ENCODE results near the gene GPSM1.

Gene GPSM1, protein sequence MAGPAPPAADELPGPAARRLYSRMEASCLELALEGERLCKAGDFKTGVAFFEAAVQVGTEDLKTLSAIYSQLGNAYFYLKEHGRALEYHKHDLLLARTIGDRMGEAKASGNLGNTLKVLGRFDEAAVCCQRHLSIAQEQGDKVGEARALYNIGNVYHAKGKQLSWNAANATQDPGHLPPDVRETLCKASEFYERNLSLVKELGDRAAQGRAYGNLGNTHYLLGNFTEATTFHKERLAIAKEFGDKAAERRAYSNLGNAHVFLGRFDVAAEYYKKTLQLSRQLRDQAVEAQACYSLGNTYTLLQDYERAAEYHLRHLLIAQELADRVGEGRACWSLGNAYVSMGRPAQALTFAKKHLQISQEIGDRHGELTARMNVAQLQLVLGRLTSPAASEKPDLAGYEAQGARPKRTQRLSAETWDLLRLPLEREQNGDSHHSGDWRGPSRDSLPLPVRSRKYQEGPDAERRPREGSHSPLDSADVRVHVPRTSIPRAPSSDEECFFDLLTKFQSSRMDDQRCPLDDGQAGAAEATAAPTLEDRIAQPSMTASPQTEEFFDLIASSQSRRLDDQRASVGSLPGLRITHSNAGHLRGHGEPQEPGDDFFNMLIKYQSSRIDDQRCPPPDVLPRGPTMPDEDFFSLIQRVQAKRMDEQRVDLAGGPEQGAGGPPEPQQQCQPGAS

DNA sequence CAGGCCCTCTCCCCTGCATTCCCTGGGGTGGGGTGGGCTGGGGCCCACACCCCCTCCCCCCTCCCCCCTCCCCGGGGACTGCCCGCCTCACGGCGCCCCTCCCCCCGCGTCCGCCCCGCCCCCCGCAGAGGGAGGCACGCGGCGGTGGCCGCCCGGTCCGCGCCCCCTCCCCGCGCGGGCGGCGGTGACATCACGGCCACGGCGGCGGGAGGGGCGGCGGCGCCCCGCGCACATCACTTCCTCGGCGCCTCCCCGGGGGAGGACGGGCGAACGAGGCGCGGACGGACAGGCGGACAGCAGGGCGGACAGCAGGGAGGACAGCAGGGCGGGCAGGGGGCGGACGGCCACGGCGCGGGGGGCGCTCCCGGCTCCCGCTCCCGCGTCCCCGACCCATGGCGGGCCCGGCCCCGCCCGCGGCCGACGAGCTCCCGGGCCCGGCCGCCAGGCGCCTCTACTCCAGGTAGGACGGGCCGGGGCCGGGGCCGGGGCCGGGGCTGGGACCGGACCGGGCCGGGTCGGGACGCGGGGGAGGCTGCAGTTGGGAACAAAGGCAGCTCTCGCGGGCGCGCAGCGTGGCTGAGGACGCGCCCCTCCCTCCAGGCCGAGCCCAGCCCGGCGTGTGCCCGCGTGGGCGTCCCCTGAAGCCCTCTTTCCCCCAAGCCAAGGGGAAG, at the start of gene GPSM1:
TSS of gene GPSM1 (plus strand) at position 236 of the 671 bp plus-strand sequence. CDS start at position 393, 157 bp downstream.
- no peak for DNase-seq (ENCODE audit: insufficient read length, low spot score)
- FAIRE-seq, result no peak

DNA sequence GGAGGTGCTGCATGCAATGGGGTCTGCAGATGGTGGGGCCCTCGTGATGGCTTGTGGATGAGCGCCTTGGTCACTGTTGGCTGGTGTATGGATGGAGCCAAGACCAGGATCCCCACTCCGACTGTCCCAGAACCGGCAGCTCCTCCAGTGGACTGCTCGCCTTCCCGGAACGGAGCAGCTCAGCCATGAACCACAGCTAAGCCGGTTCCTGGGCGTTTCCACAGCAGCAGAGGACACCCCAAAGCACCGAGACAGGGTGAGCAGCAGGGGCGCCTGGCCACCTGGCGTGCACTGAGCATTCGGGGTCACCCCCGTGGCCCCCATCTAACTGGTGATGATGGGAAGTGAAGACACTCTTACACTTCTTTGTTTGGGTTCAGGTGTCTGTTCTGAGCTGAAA, 49.6 kb upstream of the GPSM1 start:
- no peak for FAIRE-seq
- DNase-seq (ENCODE audit: insufficient read length, low spot score), result no peak

DNA sequence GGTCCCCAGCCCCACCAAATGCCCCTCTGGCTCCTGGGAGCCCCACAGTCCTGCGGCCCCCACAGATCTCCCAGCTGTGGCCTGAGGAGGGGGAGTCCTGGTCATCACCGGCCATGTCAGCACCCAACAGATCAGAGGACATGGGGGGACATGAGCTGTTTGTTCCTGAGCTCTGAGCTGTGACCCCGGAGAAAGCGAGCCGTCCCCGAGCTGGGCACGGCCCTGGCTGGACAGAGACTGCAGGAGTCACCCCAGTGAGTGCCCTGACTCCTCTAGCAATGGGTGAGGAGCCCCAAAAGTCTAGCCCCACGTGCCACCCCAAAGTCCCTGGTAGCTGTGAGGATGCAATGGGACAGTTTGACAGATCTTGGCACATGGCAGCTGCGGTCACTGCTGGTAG, 49.1 kb upstream of the GPSM1 start:
- FAIRE-seq (no peak), DNase-seq (ENCODE audit: insufficient read length, low spot score) (no peak)

DNA sequence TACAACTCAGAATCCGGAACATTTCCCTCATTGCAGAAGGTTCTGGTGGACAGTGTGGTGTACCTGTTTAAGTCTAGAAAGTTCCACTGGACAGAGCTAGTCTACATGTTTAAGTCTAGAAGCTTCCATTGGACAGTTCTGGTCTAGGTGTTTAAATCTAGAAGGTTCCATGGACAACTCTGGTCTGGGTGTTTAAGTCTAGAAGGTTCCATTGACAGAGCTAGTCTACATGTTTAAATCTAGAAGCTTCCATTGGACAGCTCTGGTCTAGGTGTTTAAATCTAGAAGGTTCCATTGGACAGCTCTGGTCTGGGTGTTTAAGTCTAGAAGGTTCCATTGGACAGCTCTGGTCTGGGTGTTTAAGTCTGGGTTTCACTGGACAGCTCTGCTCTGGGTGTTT, 48.4 kb upstream of the GPSM1 start:
- DNase-seq (ENCODE audit: insufficient read length, low spot score) (no peak), FAIRE-seq (no peak)

DNA sequence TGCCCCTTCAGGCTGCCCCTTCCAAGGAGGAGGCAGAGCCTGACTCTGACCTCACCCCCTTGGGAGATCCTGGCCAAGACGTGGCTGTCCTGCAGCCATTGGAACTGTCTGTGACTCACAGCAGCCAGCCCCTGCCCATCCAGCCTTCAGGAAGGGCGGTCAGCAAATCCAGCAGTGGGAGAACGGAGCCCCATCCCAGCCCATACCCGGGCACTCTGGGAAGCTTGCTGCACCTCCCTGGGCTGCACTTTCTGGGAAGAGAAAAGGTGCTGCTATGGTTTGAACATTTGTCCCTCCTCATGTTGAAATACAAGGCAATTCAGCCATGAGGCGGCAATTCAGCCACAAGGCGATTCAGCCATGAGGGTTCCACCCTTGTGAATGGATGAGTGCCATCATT, 47.9 kb upstream of the GPSM1 start:
- no peak for DNase-seq (ENCODE audit: insufficient read length, low spot score)
- FAIRE-seq, result no peak

DNA sequence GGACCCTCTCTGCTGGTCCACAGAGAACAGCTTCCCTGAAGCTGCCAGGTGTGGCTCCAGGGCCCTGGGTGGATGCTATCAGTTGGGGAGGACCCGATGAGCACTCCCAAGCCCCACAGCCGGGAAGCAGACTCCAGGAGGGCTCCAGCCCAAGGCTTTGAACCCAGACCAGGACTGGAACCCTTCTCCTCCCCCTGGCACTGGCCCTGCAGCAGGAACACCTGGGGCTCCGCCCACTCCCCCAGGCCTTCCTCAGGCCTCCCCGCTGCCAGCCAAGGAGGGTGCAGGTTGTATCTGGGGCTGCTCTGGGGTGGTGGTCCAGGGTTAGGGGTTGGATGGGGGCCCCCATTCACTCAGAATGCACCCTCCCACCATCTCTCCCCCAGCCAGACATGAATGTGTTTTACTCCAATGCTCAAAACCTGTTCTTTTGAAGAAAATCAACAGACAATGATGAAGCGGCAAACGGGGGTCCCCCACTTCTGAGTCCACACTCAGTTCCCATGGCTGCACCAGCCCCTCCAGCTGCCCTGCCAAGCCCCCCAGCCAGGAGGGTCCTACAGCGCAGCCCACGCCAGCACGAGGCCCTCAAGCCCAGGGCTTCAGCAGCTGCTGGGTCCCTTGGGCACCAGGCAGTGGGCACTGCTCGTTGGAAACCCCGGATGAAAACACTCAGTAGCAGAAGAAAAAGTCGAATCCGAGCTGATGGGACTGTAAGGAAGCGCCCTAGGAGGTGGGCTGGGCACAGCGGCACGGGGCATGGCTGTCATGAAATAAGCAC, 46.6 kb upstream of the GPSM1 start:
- FAIRE-seq (no peak), DNase-seq (ENCODE audit: insufficient read length, low spot score) (no peak)

DNA sequence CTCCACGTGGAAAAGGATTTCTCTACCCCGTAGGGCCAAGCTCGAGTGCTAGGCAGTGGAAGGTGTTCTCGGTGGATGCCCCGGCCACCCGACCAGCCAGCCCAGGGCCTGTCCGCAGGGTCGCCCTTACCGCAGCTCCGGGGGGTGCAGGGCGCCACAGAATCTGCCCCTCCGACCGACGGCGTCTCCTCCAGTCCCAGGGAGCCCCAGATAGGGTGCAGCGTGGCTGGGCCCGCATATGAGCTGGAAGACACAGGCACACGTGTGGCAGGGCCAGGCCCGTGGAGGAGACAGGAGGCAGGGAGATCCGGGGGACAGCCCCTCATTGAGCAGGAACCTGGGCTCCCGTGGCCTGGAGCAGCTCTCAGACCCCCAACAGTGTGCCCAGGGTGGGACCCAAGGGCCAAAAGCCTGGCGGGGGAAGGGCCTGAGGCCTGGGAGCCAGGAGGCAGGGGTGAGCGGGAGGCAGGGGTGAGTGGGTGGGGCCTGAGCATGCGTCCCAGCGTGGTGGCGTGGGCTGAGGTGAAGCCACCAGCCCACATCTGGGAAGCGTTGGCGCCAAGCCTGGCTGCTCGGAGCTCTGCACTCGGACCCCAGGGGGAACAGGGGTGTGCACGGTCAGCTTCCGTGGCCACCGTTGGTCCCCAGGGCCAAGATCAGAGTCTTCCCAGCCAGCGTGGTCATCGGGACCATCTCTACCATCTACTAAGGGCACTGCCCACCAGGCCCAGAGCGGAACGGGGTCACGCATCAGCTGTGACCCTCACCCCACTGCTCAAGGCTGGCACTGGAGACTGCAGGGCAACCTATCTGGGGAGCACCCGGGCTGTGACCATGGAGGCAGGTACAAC, 45.7 kb upstream of the GPSM1 start:
- no peak for DNase-seq (ENCODE audit: insufficient read length, low spot score)
- no peak for FAIRE-seq

DNA sequence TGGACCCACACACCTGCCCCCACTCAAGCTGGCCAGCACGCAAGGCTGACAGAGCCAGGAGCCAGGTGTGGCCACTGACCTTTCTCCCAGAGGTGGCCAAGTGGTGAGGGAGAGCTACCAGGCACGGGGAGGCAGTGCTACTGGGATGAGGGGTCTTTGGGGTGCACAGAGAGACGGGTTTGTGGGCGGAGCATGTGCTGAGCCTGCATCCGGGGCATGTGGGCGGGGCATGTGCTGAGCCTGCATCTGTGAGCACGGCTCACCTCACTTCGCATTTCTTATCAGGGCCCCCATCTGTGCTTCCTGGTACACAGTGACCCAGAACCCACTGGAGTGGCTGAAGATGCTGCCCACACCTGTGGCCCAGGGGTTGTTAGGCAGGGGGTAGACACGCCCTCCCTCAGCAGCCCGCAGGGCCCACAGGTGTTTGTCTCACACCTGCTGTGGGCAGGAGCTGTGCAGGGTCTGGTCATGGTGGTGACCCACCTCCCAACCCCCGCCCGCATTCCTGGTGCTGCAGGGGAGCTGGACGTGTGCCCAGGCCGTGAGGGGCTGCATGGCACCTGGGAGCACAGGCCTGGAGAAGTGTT, 45.0 kb upstream of the GPSM1 start:
- no peak for DNase-seq (ENCODE audit: insufficient read length, low spot score)
- no peak for FAIRE-seq

DNA sequence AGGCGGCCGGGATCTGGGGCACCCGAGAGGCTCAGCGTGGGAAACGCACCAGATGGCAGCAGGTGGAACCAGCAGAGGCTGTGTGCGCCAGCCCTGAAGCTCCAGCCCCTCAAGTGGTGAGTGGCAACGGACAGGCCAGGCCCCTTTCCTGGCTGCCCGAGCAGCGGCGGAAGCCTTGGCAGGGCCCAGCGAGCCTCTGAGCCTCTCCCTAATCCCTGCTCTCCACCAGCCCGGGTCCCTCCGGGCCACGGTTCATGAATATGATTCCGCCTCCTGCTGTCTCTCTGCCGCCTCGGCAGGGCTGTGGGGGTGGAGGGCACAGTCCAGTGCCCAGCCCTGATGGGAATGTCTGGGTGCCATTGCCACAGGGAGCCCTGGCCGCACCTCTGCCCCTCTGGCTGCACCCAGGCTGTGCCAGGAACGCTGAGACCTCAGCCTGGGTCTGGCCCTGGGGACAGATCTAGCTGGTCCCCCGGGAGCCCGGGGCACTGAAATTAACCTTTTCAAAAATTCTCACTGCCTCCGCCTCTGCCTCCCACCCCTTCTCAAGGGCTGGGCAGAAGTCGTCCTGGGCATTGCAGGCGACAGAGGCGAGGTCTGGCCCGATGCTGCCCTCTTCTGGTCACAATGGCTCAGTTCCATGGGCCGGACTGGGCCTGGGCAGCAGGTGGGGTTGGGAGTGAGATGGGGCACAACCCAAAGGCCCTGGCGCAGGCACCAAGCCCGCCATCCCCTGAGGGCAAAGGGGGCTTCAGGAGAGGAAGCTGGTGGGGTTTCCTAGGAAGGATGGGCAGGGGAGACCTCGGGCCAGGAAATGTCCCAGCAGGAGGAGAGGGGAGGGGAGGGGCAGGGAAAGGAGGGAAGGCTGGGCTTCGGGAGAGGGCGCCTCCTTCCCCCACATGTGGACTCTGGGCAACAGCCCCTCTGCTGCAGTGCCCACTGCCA, 43.8 kb upstream of the GPSM1 start:
- peak; percentile 99 for DNase-seq (ENCODE audit: insufficient read length, low spot score)
- no peak for FAIRE-seq

DNA sequence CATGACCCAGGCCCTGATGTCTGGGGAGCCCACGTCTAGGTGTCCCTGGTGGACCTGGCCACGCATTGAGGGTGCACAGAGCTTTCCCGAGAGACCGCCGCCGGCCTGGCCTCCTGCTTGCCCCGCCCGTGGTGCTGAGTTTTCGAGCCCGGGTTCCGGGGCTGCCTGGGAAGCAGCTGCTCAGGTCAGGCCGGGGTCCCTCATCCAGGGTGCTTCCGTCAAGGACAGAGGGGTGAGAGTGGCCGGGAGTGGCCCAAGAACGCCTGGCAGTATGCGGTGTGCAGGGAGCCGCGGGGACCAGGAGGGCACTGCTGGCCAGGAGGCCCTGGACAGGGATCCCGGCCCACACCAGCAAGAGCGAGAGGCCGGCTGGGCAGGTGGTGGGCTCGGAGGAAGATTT, 43.0 kb upstream of the GPSM1 start:
- no peak for DNase-seq (ENCODE audit: insufficient read length, low spot score)
- FAIRE-seq, result no peak

DNA sequence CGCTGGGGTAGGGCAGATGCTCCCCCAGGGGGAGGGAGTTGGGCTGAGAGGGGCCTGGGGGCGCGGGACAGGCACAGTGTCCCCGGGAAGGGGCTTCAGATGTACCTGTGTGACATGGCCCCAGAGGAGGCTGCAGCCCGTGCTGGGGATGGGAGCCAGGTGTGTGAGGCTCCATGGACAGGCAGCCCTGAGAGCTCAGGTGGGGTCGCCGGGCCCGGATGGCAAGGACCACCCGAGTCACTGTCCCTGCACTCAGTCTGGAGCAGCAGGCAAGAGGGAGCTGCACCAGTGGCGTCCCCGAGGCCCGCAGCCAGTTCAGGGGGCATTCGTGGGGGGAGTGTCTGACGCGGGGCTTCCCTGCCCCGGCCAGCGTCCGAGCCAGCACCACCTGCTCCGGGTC, 42.4 kb upstream of the GPSM1 start:
- DNase-seq (ENCODE audit: insufficient read length, low spot score), result no peak
- no peak for FAIRE-seq

DNA sequence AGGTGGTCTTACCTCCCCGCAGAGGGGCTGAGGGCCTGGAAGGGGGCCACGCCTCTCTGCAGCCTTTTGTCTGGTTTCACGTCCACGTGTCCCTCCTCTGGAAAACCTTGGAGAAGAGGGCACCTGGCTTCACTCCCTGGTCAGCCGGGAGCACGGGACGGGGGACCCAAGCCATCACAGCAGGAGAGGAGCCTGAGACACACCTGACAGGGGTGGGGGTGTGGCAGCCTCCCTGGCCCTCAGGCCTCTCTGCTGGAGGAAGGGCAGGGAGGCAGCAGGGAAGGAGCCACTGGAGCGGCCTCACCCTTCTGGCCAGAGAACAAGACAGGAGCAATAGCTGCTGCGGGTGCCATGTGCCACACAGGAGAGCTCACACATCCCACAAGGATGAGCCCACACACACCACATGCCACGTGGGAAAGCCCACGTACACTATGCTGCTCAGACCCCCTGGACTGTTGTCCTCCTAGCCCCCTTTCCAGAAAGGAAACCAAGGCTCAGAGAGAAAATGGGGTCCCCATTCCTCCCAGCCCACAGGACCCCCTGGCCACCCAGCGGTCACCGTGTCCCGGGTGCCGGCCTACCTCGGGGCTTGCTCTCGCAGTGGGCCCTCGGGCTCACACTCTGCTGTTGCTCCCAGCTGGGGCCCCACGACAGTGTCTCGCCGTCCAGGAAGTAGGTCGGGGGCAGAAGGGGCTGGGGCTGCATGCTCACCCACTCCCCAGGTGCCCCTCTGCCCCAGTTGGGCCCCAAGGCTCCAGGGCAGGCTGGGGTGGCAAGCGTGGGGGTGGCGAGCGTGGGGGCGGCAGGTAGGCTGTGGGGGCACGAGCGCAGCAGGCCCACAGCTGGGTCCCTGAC, 41.6 kb upstream of the GPSM1 start:
- FAIRE-seq (no peak), DNase-seq (ENCODE audit: insufficient read length, low spot score) (no peak)

DNA sequence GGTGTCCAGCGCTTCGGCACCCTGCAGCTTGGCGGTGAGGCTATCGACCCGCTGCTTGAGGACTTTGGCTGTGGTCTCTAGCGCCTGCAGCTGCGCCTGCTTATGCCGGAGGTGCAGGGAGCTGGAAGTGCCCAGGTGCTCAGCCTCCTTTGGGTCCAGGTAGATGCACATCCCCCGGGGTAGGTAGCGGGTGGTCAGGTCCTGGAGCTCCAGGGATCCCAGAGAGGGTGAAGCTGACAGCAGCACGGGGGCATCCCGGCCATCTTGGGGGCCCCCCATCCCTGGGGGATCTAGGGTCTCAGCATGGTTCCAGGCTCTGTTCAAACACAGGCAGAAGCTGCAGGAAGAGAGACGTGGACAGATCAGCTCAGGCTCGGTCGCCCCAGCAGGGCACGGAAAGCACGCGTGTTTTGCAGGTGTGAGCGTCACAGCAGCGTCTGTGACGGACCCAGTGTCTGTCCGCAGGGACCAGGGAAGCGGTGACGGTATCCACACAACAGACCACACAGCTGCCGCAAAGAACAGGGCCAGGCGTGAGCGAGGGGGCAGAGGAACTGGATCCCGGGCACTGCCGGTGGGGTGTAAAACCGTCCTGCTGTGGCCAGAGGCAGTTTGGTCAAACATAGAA, 40.9 kb upstream of the GPSM1 start:
- DNase-seq (ENCODE audit: insufficient read length, low spot score), result no peak
- FAIRE-seq, result no peak

DNA sequence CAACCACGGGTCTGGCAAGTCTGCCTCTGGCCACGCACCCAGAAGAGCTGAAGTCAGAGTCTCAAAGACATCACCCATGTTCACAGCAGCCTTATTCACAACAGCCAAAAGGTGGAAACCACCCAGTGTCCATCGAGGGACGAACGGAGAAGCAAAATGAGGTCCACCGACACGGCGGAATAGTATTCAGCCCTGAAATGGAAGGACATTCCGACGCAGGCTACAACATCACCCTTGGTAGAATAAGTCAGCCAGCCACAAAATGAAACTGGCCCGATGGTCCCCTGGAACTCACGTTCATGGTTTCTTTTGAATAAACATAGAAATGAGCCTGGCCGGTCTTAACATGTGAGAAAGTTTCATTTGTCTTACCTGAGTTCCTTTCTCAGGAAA, 40.4 kb upstream of the GPSM1 start:
- FAIRE-seq (no peak), DNase-seq (ENCODE audit: insufficient read length, low spot score) (no peak)

DNA sequence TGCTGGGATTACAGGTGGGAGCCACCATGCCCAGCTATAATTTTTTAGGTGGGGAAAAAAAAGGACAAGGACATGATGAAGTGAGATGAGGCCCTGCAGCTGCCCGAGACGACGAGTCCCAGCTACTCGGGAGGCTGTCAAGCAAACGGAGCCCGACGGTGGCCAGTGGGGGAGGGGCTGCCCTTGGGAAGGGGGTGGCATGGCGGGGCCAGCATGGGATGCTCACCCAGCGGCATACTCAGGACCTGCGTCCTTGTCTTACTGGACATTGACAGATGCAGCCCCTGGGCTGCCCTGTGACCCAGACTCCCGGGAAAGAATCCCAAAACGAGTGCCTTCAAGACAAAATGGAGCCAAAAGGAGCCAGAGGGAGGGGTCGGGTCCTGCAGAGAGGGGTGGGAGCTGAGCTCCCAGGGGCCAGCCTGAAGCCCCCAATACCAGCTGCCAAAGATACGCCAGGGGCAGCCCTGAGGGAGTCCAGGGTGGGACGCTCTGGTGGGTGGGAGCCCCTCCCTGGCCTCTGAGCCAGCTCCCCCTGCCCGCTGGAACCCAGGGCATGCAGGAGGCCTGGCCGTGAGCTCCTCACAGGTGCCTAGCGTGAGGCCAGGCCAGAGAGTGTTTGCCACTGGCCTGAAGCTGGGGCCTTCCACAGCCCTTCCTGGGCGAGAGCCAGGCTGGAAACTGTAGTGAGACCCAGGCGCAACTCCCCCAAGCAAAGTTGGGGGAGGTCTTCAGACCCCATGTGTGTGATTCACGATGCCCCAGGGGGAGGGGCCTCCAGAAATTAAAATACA, 39.2 kb upstream of the GPSM1 start:
- FAIRE-seq, result no peak
- no peak for DNase-seq (ENCODE audit: insufficient read length, low spot score)

DNA sequence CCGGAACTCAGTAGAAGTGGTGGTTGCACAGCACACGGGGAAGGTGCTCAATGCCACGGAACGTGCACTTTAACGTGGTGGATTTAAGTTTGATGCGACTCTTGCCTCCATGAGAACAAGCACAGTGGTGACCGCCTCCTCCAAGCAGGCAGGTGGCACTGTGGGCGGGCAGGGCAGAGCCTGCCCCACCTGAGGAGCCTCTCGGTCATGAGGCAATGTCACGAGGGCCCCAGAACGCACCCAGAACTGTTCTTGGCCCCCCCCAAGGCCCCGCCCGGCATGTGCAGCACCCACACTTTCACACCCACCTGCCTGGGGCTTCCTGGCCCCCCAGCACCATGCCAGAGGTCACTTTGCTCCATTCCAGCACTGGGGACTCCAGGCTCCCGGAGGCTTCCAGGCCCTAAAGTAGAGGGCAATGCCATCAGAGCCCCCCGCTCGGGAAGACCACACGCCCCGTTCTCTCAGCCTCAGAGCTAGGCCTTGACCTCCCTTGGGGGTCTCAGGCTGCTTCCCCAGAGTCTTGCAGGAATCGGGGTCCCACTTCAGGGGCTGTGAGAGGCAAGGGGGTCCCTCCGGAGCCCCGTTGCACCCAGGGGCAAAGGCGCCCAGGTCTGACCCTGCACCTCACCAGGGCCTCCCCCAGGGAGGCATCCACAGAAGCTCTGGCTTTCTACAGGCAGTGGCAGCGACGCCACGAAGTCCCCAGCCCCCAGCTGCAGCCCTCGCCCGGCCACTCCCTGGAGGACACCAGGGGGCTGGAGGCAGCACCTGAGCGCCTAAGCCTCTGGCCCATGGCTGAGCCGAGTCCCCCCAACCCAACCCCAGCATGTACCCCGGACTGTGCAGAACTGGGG, 37.5 kb upstream of the GPSM1 start:
- no peak for DNase-seq (ENCODE audit: insufficient read length, low spot score)
- no peak for FAIRE-seq

All from GM19239 (cell line).